SHP77 treated with DMSO at 0.1 percent for 48 hours (cell line): ENCODE measurements around the gene INSRR.

Source experiments
- DNase-seq: peaks from one replicate; lab custom pipeline; 2025; lab: John Stamatoyannopoulos, UW

INSRR gene

GRCh38 chr1:156874572-156875340 lies 15.8 kb upstream of the INSRR start:
- no peak for DNase-seq

GRCh38 chr1:156874142-156874541 lies 15.2 kb upstream of the INSRR start:
- no peak for DNase-seq

GRCh38 chr1:156873659-156874058 lies 14.7 kb upstream of the INSRR start:
- no peak for DNase-seq

GRCh38 chr1:156869455-156869854 lies 10.5 kb upstream of the INSRR start:
- DNase-seq: no peak

- no peak for DNase-seq
Measured at GRCh38 chr1:156868341-156868740, 9.4 kb upstream of the INSRR start.

GRCh38 chr1:156866249-156866909 lies 7.5 kb upstream of the INSRR start:
- DNase-seq: no peak

- DNase-seq: no peak
Measured at GRCh38 chr1:156865865-156866248, 6.9 kb upstream of the INSRR start.

- no peak for DNase-seq
Measured at GRCh38 chr1:156865258-156865657, 6.3 kb upstream of the INSRR start.

GRCh38 chr1:156864796-156865195 lies 5.9 kb upstream of the INSRR start:
- DNase-seq: no peak

GRCh38 chr1:156863631-156864030 lies 4.7 kb upstream of the INSRR start:
- DNase-seq: no peak

- no peak for DNase-seq
Measured at GRCh38 chr1:156862997-156863599, 4.2 kb upstream of the INSRR start.

GRCh38 chr1:156862584-156862983 lies 3.7 kb upstream of the INSRR start:
- DNase-seq: no peak

GRCh38 chr1:156860628-156861423 lies 1.9 kb upstream of the INSRR start, which contains the start of gene NTRK1:
TSS of gene NTRK1 (plus strand) at chr1:156860865. CDS start at chr1:156860935, 70 bp downstream.
- peak; percentile 59 for DNase-seq

GRCh38 chr1:156860113-156860627 lies 1.3 kb upstream of the INSRR start:
- no peak for DNase-seq

- no peak for DNase-seq
Measured at GRCh38 chr1:156859523-156860112, 701 bp upstream of the INSRR start.

GRCh38 chr1:156858555-156858956 lies 361 bp downstream of the INSRR start:
- no peak for DNase-seq

- DNase-seq: no peak
Measured at GRCh38 chr1:156857532-156857931, 1.4 kb downstream of the INSRR start.

- DNase-seq: no peak
Measured at GRCh38 chr1:156856282-156856785, 2.6 kb downstream of the INSRR start.

- DNase-seq: no peak
Measured at GRCh38 chr1:156854634-156855033, 4.3 kb downstream of the INSRR start.

- DNase-seq: no peak
Measured at GRCh38 chr1:156853761-156854160, 5.2 kb downstream of the INSRR start.

GRCh38 chr1:156852418-156852874 lies 6.5 kb downstream of the INSRR start:
- peak; percentile 99 for DNase-seq
